ENCODE measurements around the gene ATF6.

Gene ATF6

DNA sequence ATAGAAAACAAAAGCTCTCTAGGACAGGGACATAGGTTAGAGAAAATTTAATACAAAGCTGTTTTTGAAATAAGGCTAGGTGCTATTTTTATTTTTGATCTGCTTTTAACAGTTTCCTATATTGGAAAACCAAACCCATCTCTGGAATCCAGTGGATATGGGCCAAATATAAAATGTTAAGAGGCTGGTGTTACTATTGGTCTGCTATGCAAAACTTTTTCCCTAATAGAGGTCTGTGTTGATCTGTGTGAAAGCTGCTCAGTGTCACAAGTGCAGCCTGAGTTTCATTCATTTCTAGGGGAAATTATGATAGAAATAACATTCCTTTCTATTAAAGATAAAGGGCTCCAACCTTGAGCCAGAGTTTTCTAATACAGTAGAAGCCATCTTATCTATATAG, 141.1 kb downstream of the ATF6 start:
- DNase-seq, result no peak

DNA sequence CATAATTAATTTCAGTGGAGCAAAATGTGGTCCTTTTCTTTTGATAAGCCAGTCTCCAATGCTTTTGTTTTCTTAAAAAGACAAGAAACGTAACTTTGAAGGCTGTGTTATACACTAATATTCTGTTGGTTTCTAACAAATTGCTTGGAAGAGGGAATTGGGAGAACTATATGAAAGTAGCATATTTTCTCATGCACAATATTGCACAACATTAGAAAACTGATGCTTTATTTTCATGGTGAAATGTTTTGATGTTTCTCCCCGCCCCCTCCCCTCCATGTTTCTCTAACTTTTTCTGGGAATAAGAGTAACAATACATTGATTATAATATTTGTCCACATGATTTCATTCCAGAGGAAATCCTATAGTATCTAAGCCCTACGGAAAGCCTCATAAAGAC, 142.1 kb downstream of the ATF6 start:
- no peak for DNase-seq

DNA sequence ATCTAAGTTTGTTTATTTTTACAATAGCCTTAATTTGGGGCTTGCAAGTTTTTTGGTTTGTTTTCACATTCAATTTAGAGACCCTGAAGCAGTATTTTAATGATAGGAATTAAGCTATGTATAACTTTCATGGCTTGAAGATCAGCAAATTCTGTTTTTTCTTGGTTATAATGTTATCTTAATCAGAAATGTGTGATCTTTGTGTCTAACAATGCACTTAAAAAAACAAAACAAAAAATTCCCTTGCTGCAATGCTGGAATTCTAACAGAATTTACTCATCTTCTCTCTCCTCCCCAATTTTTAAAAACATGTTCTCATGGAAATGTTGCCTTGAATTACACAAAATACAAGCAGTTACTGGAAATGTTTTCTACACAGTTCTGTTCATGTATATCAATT, 144.5 kb downstream of the ATF6 start:
- DNase-seq, result no peak

DNA sequence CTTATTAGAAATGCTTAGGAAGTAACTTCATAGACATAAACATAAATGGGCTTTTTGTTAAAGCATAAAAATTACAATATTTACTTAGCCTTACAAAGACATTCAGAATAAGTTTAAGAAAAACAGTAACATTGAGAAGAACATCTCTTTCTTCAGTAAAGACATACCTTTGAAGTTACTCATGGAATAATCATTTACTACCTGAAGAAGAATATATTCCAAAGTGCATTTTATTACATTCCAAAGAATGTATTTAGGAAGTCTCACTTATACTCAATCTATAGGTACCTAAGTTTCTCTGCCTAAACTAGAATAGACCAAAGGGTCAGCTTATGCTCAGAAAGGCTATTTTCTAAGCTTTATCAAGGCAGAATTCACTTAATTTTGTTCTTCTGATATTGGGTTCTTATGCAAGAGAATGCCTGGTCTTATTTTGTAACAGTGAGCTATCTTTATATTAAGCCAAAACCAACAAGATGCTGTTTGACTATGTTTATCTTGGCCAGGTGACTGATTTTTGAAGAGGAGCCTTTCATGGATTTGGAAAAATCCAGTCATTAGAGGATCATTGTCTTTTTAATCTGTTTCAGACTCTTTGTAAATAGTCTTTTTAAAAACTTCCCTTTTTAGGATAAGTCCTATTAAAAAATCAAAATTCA, 147.5 kb downstream of the ATF6 start:
- no peak for DNase-seq

DNA sequence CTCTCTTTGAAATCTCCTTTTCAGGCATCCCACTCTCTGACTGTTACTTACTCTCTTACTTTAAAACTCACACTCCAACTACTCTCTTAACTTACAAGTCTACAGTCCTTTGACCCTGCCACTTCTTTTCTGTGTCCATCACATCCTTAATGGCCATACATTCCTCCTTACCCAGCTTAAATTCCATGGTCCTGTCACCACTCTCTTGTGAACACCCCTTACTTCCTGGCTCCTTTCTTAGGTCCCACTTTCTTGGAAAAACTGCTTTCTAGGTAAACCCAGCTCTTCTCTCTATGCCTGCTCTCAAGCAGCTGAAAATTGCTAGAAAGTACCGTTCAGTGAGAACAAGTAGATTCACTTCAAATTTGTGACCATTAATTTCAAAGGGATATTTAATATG, 148.5 kb downstream of the ATF6 start:
- no peak for DNase-seq

DNA sequence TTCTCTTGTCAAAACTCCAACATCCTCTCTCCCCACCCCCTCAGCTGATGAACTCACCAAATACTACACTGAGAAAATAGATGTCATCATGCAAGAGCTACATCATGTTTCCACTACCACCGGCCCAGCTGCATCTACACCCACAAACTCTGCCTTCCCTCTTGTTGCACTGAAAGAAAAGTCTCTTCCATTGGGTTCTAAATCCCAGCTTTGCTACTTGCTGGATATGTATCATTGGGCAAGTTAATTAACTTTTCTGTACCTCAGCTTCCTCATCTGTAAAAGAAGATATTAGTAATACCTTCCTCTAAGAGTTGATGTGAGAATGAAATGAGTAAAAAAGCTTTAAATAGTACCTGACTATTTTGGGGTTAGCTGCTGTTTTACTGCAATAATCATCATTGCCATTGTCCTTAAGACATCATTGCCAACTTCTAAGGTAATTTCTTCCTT, 149.0 kb downstream of the ATF6 start:
- DNase-seq, result no peak

DNA sequence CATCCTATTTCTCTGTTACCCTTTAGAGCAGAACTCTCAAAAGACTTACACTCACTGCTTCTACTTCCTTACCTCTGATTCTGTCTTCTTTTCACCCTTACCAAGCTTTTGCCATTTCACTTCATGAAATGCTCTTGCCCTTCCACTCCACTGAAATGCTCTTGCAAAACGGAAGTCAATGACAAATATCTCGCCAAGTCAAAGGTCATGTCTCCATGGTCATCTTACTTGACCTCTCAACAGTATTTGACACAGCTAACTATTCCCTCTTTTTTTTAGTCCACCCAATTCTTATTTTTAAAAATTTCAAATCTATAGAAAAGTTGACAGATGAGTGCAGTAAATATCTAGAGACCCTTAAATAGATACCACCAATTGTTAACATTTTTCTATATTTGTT, 149.9 kb downstream of the ATF6 start:
- no peak for DNase-seq

DNA sequence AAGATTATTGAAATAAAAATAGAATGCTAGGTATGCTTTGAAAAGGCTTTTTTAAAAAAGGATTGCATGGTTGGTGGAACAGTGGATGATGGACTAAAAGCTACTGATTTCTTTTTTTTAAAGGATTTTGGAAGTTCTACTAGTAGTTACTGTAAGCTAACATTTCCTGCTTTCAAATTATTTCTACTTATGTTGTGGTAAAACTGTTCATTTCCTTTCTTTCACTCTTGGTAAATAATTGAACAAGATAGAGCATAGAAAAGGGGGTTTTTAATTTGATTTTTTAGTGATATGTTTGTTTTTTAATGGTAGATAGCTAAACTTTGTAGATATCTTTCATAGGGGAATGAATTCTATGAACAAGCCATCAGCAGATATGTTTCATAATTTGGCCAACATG, 153.1 kb downstream of the ATF6 start:
- no peak for DNase-seq

DNA sequence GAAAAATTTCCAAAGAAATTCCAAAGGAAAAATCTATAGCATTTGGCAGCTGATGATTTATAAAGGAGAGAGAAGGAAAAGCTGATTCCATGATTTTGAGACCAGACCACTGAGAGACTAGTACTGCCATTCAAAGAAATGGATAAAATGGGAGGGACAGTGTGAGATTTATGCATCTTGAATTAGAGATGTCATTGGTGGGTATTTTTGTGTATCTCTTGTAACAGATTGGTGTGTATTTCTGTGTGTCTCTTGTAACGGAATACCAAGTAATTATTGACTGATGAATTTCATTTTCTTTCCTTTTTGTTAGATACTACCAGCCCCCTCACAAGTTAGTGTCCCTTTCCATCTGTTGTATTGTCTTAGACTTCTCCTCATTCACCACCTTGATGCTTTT, 155.4 kb downstream of the ATF6 start:
- DNase-seq, result no peak

DNA sequence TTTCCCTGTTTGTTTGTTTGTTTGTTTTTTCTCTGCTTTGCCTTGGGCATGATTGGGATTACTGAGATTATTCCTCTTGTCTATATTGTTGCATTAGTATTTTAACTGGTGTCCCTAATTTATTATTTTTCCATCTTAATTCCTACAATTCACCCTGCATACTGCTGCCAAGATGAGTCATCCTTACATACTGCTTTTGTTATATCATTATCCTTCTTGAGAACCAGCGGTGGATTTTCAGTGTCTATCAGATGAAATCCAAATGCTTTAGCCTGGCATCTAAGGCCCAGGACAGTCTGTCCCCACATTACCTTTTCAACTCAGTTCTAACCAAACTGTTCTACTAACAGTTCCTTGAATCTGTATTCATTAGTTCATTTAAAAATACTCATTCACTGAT, 155.9 kb downstream of the ATF6 start:
- no peak for DNase-seq

DNA sequence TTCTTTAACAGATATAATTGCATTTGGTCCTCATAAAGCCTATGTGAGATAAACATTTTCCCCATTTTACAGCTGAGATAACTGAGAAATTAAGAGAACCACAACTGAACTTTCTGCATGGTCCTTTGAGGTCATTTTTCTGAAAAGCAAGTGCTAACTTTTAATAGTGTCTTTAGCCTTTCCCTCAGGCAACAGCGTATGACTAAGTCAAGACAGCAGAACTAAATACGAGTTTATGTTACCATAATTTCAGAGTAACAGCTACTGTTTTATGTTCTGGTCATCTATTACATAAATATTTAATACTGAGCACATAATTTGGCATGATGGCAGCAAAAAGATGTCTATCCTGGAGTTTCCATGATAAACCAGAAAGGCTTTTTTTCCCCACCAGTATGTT, 161.9 kb downstream of the ATF6 start:
- no peak for DNase-seq

DNA sequence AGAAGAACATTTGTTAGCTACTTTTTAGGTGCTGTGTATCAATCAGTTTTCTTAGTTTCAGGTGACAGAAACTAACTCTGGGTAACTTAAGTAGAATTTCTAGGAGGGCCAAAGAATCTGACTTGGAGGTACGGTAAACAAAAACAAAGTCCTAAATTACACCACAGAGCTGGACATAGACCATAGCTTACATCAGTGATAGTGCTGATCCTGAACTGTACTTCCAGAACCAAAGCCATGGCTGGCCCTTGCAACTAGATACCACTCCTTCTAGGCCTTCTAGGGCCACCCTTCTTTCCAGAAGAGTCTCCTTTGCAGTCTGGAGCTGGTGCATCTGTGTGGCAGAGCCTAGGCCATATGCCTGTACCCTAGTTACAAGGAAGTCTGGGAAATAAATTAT, 163.0 kb downstream of the ATF6 start:
- DNase-seq, result no peak

DNA sequence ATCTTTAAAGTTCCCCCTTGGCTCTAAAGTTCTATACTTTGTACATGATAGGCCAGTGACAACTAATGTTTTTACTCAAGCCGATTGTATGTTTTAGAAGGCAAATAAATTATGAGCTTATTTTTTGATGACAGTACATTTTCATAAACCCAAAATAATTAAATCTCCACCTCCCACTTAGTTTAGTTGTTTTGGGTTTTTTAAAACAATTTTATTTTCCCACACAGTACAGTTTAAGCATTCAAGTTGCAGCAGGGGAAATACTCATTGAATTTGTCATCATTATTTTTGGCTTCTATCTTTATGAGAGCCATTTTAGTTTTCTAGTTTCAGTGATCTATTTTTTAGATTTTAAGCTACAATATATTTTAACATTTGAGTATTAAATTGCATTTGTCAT, 163.9 kb downstream of the ATF6 start:
- no peak for DNase-seq

DNA sequence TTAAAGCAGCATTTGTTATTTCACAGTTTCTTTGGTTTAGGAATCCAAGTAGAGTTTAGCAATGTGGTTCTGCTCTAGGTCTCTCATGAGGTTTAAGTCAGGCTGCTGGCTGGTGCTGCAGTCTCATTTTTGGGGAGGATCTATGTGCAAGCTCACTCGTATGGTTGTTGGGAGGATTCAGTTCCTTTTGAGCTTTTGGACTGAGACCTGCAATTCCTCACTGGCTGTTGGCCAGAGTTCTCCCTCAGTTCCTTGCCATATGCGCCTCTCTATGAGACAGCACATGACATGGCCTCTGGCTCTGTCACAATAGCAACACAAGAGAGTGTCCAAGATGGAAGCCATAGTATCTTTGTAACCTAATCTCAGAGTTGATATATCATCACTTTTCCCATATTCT, 166.5 kb downstream of the ATF6 start:
- no peak for DNase-seq

DNA sequence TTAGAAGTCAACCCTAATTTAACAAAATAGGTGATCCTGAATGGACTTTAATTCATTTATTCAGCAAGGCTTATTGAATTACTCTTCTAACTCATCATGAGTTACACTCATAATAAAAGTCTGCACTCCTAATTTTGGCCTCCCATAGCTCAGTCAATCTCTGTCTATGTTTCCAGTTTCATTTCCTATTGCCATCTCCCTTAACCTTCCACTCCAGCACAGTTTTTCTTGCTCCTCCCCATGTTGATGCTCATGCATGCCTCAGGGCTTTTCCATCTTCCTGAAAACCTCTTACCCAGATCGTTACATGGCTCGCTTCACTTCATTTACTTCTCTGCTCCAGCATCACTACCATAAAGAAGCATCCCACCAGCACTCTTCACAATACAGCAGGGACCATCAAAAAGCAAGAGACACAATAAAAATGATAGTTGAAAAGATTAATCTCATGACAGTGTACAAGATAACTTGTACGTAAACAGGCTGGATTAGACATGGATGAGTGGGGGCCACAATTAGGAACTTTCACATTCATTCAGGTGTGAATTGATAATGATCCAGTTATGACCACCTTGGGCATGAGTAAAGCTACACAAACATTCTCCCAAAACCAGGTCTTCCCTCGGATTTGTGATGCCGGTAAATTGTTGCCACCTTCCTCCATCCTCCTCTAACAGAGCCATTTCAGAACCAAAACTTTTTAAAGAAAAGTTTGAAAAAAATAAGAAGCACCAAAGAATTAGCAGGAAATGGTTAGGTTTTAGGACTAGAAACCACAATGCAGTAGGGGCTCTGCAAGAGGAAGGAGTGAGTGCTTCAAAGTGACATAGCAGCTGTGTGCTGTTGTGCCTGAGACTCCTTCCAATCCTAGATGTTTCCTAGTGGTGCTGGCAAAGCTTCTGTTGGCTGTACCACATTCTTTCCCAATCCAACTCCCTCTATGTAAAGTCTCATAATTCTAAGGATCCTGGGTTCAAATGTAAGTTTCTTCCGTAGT, 167.8 kb downstream of the ATF6 start:
- DNase-seq, result no peak

DNA sequence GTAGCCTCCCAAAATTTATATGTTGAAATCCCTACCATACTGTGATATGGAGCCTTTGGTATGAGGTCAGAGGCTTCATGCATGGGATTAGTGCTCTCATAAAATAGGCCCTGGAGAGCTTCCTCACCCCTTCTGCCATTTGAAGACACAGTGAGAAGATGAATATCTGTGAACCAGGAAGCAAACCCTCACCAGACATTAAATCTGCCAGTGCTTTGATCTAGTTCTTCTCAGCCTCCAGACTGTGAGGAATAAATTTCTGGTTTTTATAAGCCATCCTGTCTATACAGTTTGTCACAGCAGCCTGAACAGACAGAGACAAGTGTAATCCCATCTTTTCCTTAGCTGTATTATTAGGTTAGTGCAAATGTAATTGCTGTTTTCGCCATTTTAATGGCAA, 169.1 kb downstream of the ATF6 start:
- no peak for DNase-seq

DNA sequence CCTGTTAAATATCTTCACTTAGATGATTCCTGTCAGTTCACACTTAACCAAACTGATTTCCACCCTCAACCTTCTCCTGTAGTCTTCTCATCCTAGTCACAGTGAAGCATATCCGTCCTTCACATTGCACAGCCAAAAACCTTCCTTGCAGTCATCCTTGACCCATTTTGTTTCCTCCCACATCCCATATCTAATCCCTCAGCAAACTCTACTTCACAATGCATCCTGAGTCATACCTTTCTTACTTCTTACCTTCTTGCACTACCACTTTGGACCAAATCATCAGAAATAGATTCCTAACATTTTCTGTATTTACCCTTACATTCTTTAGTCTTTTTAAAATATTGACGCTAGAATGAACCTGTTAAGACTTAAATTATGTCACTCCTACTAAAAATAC, 170.7 kb downstream of the ATF6 start:
- DNase-seq, result no peak

DNA sequence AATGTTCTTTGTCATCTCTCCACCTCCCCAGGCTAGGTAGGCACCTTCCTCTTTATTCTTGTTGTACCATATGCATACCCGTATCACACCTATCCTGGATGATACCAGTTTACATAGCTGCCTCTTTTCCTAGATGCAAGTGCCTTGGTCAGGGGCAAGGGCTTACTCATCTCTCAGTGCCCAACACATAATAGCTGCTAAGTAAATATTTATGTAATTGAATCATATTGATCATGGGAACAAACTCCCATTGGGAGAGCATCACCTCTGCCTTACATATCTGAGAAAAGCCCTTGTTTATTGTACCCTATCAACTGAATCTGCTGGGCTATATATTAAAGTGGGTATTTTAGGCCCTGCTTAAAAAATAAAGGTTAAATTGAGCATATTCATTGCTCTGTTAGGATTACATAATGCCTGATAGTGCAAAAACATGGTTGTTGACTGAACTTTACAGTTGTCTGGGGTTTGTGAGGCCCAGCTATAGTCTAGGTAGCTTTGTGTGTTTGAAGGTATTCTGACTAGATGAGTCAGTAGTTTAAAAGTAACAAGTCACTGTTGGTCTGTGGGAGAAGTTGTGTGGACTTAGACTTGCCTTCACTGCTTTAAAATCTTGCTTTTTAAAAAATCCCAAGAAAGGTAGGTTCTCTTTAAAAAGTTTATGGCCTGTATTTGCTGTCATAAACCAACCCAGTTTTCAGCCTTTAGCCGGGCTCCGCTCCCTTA, 174.9 kb downstream of the ATF6 start:
- no peak for DNase-seq

DNA sequence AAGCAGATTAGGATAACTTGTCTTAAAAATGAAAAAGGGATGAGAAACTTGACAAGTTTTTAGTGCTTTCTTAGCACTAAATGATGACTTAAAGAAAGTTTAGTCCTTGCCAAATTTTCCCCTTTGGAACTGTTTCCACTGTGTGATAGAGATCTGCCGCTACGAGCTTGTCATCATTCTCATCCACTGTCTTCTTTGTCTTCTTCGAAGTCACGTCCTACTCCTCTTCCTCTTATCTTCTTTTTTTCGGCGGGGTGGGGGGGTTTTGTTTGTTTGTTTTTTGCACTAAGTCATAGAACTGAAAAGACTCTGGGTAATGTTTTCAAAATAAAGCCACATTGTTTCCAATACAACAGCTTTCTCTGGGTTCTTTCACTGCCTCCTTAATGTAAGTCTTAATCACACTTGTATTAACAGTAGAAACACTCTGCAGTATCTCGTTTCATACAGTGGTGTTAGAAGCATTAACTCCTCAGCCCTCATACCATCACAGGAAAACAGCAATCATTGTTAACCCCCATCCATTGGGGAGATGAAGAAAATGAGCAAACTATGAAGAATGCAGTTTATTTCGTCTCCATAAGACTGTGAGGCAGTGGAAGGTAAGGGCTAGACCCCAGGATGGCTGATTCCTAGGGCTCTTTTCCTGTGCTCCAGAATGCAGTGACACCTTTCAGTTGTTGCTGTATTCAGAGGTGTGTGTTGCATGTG, 175.8 kb downstream of the ATF6 start:
- DNase-seq, result no peak

DNA sequence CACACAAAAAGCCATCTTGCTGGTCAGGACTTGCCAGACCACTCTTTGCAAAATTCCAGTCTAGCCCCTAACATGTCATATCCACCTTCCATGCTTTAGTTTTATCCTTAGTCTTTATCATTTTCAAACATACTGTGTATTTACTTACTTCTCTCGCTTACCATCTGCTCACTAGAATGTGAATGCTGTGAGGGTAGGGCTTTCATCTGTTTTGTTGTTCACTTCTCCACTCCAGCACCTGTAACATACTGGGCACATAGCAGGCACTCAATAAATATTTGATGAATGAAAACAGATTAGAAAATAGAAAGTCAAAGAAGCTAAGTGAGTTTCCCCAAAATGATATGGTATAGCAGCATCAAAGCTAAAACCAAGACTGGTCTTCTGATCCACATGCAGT, 177.6 kb downstream of the ATF6 start:
- no peak for DNase-seq

DNA sequence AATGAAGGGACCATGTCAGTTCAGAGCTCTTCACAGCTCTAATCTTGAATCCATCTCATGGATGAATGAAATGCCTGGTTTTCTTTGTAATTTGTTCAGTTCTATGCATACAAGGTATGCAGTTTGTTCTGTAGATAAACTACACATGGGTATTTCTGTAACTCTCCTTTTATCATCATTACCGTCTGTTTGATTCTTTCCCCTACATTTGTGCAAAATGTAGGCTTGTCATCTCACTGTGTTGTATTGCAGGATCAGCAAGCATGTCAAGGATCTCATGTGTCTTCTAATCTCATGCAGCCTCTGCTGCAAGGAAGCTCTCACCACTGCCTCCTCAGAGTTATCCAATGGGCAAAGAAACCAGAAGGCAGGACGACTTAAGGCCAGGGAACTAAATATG, 178.3 kb downstream of the ATF6 start:
- DNase-seq, result no peak

DNA sequence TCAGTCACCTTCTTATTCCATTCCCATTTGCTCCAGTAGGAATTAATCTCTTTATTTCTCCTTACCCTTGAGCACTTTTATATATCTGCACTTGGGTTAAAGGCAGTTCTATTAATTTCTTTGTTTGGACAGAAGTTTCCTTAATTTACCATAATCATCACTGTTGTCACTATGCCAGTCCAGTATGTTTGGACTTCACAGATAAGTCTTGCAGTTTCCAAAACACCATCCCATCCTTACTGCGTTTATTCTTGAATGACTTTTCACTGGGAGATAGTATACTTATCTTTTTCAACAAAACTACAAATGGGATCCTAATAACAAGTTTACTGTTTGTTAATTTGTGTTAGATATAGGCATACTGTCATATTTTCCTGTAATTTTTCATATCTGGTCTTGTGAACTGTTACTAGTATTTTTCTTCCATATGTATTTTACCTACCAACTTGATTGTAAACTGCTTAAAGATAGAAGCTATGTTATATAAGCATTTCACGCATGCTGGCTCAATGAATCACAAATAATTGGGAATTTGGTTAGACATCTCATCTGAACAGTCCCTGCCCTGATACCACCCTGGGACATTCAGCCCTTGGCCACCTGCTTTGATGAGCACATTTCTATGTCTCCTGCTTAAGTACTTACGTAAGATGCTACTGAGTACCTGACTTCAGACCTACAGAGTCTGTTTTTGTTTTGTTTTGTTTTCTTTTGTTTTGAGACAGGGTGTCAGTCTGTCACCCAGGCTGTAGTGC, 179.4 kb downstream of the ATF6 start:
- DNase-seq, result no peak

All from activated CD8-positive, alpha-beta memory T cell treated with anti-CD3 and anti-CD28 coated beads, Interleukin-2, amount 50 U/mL, for 48 hours (primary cell).